Measurements from ENCODE around the gene ENOX1.

ENOX1 gene

DNA sequence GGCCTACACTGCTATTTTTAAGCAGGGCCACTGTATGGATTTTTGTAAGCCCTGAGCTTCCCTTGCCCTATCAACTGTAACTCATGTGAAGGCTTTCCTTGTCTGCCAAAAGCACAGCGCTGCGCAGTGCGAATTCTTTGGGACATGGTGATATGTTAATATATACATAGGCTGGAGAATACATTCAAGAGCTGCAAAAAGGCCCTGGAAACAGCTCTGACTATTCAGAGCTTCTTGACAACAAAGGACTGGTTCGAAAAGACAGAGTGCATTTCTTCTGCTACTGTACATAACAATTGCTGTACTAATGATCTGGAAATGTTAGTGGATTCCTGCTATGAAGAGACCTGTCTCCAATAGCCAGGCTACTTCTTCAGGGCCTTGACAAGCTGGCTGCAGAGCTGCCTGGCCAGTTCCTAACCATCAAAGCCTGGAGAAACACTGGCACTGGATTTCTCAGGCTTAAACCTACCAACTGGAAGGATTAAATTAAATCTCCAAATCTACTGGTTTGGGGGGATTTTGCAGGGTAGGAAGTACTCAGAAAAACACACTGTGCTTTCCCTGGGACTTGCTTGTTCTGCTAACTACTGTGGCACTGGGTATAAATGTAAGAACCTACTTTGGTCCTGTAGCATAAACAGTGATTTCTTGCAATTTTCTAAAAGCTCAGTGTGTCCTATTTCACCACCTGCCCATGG, 516.5 kb downstream of the ENOX1 start:
- no peaks in the 10 kb centered on the region for H3K9me3 ChIP-seq (ENCODE audit: control insufficient read depth, low read length)
- no peak overlapping the region for H3K9ac ChIP-seq (ENCODE audit: low read length)
- H3K4me3 ChIP-seq (ENCODE audit: low read length) = no peak overlapping the region
- H3K27me3 ChIP-seq (ENCODE audit: control insufficient read depth, insufficient read depth, low read length) = no peaks in the 10 kb centered on the region
- peaks cover 29% of the 10 kb centered on the region for H3K4me1 ChIP-seq (ENCODE audit: control insufficient read depth, insufficient read depth, low read length)
- H3K36me3 ChIP-seq (ENCODE audit: control insufficient read depth, insufficient read depth, low read length) = no peaks in the 10 kb centered on the region

DNA sequence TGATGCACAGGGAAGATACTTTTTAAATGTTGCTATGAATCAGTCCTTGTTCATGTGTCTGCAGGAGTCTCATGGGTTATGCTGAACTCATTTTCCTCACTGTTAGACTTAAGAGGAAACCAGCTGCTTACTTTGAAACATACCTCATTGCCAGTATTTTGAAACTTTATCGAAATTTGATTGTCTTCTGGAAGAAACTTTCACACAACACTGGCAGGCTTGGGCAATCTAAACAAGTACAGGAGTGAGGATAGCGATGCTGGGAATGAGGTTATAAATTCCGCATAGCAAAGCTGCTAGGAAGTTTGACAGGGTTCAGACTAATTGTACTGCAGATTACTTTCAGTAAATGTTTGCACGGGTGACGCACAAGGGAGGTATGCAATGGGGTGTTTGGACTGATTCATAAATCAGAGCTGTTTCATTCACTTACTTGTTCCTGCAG, 517.7 kb downstream of the ENOX1 start:
- Histone ChIP-seq H3K4me3 (ENCODE audit: low read length) (no peak overlapping the region), H3K4me1 (ENCODE audit: control insufficient read depth, insufficient read depth, low read length) (peaks cover 22% of the 10 kb centered on the region), H3K9ac (ENCODE audit: low read length) (no peak overlapping the region), H3K36me3 (ENCODE audit: control insufficient read depth, insufficient read depth, low read length) (no peaks in the 10 kb centered on the region), H3K27me3 (ENCODE audit: control insufficient read depth, insufficient read depth, low read length) (no peaks in the 10 kb centered on the region), H3K9me3 (ENCODE audit: control insufficient read depth, low read length) (no peaks in the 10 kb centered on the region)

- no peak overlapping the region for H3K4me3 ChIP-seq (ENCODE audit: low read length)
Observed at GRCh38 chr13:43268632-43269031, 518.1 kb downstream of the ENOX1 start.

GRCh38 chr13:43267916-43268315, 518.9 kb downstream of the ENOX1 start:
- no peaks in the 10 kb centered on the region for H3K9me3 ChIP-seq (ENCODE audit: control insufficient read depth, low read length)
- H3K36me3 ChIP-seq (ENCODE audit: control insufficient read depth, insufficient read depth, low read length) = no peaks in the 10 kb centered on the region
- no peak overlapping the region for H3K4me3 ChIP-seq (ENCODE audit: low read length)
- peaks cover 22% of the 10 kb centered on the region for H3K4me1 ChIP-seq (ENCODE audit: control insufficient read depth, insufficient read depth, low read length)
- H3K27me3 ChIP-seq (ENCODE audit: control insufficient read depth, insufficient read depth, low read length) = no peaks in the 10 kb centered on the region
- H3K9ac ChIP-seq (ENCODE audit: low read length) = no peak overlapping the region

More at GRCh38 chr13:43268632-43269031, 518.1 kb downstream of the ENOX1 start:
- peaks cover 22% of the 10 kb centered on the region for H3K4me1 ChIP-seq (ENCODE audit: control insufficient read depth, insufficient read depth, low read length)
- no peaks in the 10 kb centered on the region for H3K36me3 ChIP-seq (ENCODE audit: control insufficient read depth, insufficient read depth, low read length)
- no peaks in the 10 kb centered on the region for H3K27me3 ChIP-seq (ENCODE audit: control insufficient read depth, insufficient read depth, low read length)
- H3K9me3 ChIP-seq (ENCODE audit: control insufficient read depth, low read length) = no peaks in the 10 kb centered on the region
- no peak overlapping the region for H3K9ac ChIP-seq (ENCODE audit: low read length)

GRCh38 chr13:43266936-43267615, 519.7 kb downstream of the ENOX1 start:
- Histone ChIP-seq H3K9ac (ENCODE audit: low read length) (no peak overlapping the region), H3K4me1 (ENCODE audit: control insufficient read depth, insufficient read depth, low read length) (peaks cover 22% of the 10 kb centered on the region), H3K4me3 (ENCODE audit: low read length) (no peak overlapping the region), H3K9me3 (ENCODE audit: control insufficient read depth, low read length) (no peaks in the 10 kb centered on the region), H3K36me3 (ENCODE audit: control insufficient read depth, insufficient read depth, low read length) (no peaks in the 10 kb centered on the region), H3K27me3 (ENCODE audit: control insufficient read depth, insufficient read depth, low read length) (no peaks in the 10 kb centered on the region)

GRCh38 chr13:43265028-43265427, 521.7 kb downstream of the ENOX1 start:
- H3K4me3 ChIP-seq (ENCODE audit: low read length) = no peak overlapping the region
- H3K4me1 ChIP-seq (ENCODE audit: control insufficient read depth, insufficient read depth, low read length) = peaks cover 10% of the 10 kb centered on the region
- H3K9me3 ChIP-seq (ENCODE audit: control insufficient read depth, low read length) = no peaks in the 10 kb centered on the region
- H3K36me3 ChIP-seq (ENCODE audit: control insufficient read depth, insufficient read depth, low read length) = no peaks in the 10 kb centered on the region
- H3K27me3 ChIP-seq (ENCODE audit: control insufficient read depth, insufficient read depth, low read length) = no peaks in the 10 kb centered on the region
- H3K9ac ChIP-seq (ENCODE audit: low read length) = no peak overlapping the region

GRCh38 chr13:43264458-43264857, 522.3 kb downstream of the ENOX1 start:
- no peaks in the 10 kb centered on the region for H3K27me3 ChIP-seq (ENCODE audit: control insufficient read depth, insufficient read depth, low read length)

GRCh38 chr13:43263047-43263446, 523.7 kb downstream of the ENOX1 start:
- Histone ChIP-seq H3K4me3 (ENCODE audit: low read length) (no peak overlapping the region), H3K27me3 (ENCODE audit: control insufficient read depth, insufficient read depth, low read length) (no peaks in the 10 kb centered on the region), H3K4me1 (ENCODE audit: control insufficient read depth, insufficient read depth, low read length) (no peaks in the 10 kb centered on the region), H3K9me3 (ENCODE audit: control insufficient read depth, low read length) (no peaks in the 10 kb centered on the region), H3K9ac (ENCODE audit: low read length) (no peak overlapping the region), H3K36me3 (ENCODE audit: control insufficient read depth, insufficient read depth, low read length) (no peaks in the 10 kb centered on the region)

More at GRCh38 chr13:43264458-43264857, 522.3 kb downstream of the ENOX1 start:
- H3K4me3 ChIP-seq (ENCODE audit: low read length) = no peak overlapping the region
- no peaks in the 10 kb centered on the region for H3K36me3 ChIP-seq (ENCODE audit: control insufficient read depth, insufficient read depth, low read length)
- no peaks in the 10 kb centered on the region for H3K9me3 ChIP-seq (ENCODE audit: control insufficient read depth, low read length)
- H3K9ac ChIP-seq (ENCODE audit: low read length) = no peak overlapping the region
- H3K4me1 ChIP-seq (ENCODE audit: control insufficient read depth, insufficient read depth, low read length) = peaks cover 7% of the 10 kb centered on the region

- Histone ChIP-seq H3K4me1 (ENCODE audit: control insufficient read depth, insufficient read depth, low read length) (no peaks in the 10 kb centered on the region), H3K9ac (ENCODE audit: low read length) (no peak overlapping the region), H3K27me3 (ENCODE audit: control insufficient read depth, insufficient read depth, low read length) (no peaks in the 10 kb centered on the region), H3K36me3 (ENCODE audit: control insufficient read depth, insufficient read depth, low read length) (no peaks in the 10 kb centered on the region), H3K9me3 (ENCODE audit: control insufficient read depth, low read length) (no peaks in the 10 kb centered on the region), H3K4me3 (ENCODE audit: low read length) (no peak overlapping the region)
Observed at GRCh38 chr13:43260999-43261398, 525.8 kb downstream of the ENOX1 start.

DNA sequence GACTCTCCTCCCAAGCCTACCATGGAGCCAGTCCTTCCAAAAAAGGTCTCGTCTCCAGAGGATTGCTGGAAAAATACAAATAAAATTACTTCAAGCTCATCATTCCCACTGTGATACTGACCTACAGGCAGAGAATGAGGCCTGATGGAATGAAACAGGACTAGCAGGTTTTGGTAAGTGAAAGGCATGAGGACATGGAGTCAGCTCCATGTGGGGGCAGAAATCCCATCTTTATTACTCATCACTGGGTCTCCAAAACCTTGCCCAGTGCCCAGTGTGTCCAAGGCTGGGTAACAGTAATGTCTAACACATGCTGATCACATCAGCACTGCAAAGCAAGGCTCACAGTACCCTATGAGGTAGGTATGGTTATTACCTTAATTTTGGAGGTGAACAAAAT, 528.0 kb downstream of the ENOX1 start:
- Histone ChIP-seq H3K4me1 (ENCODE audit: control insufficient read depth, insufficient read depth, low read length) (no peaks in the 10 kb centered on the region), H3K9ac (ENCODE audit: low read length) (no peak overlapping the region), H3K4me3 (ENCODE audit: low read length) (no peak overlapping the region), H3K36me3 (ENCODE audit: control insufficient read depth, insufficient read depth, low read length) (no peaks in the 10 kb centered on the region), H3K27me3 (ENCODE audit: control insufficient read depth, insufficient read depth, low read length) (no peaks in the 10 kb centered on the region), H3K9me3 (ENCODE audit: control insufficient read depth, low read length) (no peaks in the 10 kb centered on the region)

DNA sequence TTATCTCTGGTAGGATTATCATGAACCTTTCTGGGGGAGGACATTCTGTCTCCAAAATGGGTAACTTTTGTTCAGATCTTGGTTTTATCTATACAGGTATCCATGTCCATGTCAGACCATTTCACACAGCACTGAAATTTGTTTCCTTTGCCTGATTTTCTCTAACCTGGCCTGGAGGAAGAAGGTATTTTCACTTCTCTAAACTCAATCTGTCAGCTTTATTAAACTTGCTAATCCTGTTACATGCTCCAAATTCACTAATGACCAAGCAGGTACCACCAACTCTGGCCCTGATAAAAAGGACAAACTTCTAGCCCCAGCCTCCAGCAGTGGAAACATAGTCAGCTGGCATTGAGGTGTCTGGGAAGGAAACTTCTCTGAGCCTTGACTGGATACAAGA, 529.0 kb downstream of the ENOX1 start:
- no peaks in the 10 kb centered on the region for H3K27me3 ChIP-seq (ENCODE audit: control insufficient read depth, insufficient read depth, low read length)
- H3K4me3 ChIP-seq (ENCODE audit: low read length) = no peak overlapping the region
- H3K9ac ChIP-seq (ENCODE audit: low read length) = no peak overlapping the region
- H3K4me1 ChIP-seq (ENCODE audit: control insufficient read depth, insufficient read depth, low read length) = no peaks in the 10 kb centered on the region
- no peaks in the 10 kb centered on the region for H3K36me3 ChIP-seq (ENCODE audit: control insufficient read depth, insufficient read depth, low read length)
- H3K9me3 ChIP-seq (ENCODE audit: control insufficient read depth, low read length) = no peaks in the 10 kb centered on the region

DNA sequence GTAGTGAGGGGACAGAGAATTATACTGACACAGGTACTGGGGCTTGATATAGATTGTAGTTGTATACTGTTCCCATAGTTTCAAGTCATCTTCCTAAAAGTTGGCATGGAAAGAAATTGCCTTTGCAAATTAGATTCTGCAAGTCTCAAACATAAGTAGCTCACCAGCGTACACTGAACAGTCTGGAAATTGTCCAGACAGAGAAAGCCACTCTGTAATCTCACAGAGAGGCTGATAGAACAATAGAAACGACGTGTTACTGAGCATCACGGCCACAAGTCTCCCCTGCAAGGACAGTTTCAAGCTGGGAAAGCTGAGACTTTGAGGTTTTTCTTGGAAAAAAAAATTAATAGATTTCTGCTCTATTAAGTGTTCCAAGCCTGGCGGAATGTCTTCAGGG, 534.8 kb downstream of the ENOX1 start:
- Histone ChIP-seq H3K27me3 (ENCODE audit: control insufficient read depth, insufficient read depth, low read length) (no peaks in the 10 kb centered on the region), H3K4me1 (ENCODE audit: control insufficient read depth, insufficient read depth, low read length) (no peaks in the 10 kb centered on the region), H3K9me3 (ENCODE audit: control insufficient read depth, low read length) (no peaks in the 10 kb centered on the region), H3K9ac (ENCODE audit: low read length) (no peak overlapping the region), H3K36me3 (ENCODE audit: control insufficient read depth, insufficient read depth, low read length) (no peaks in the 10 kb centered on the region), H3K4me3 (ENCODE audit: low read length) (no peak overlapping the region)
